ENCODE measurements around the gene KLHL14.

DNA sequence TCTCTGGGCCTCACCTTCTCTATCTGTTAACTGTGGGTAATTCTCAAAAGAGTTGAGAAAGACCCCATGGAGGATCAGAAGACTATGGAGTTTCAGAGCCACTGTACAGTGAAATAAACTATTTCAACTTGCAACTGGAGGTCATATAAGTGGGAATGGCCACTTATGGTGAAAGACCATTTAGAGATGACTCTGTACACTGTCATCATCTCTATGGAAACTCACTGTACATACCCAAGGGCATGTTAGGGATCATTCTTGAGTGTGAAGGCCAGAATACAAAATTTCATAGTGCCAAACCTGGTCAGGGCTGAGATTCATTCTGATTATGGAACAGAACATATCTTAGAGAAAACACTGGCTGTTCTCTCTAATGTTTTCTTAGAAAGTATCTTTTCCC lies 149.3 kb downstream of the KLHL14 start:
- TF ChIP-seq, protein P1, sequence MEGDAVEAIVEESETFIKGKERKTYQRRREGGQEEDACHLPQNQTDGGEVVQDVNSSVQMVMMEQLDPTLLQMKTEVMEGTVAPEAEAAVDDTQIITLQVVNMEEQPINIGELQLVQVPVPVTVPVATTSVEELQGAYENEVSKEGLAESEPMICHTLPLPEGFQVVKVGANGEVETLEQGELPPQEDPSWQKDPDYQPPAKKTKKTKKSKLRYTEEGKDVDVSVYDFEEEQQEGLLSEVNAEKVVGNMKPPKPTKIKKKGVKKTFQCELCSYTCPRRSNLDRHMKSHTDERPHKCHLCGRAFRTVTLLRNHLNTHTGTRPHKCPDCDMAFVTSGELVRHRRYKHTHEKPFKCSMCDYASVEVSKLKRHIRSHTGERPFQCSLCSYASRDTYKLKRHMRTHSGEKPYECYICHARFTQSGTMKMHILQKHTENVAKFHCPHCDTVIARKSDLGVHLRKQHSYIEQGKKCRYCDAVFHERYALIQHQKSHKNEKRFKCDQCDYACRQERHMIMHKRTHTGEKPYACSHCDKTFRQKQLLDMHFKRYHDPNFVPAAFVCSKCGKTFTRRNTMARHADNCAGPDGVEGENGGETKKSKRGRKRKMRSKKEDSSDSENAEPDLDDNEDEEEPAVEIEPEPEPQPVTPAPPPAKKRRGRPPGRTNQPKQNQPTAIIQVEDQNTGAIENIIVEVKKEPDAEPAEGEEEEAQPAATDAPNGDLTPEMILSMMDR (IDR thresholded peaks at IDR 0.05; ENCODE audit: insufficient read depth, low read length) = no peak
- no peak for TF ChIP-seq SPI1 (IDR thresholded peaks at IDR 0.05; ENCODE audit: borderline replicate concordance, low read depth)
